Measurements from ENCODE around the gene KRT84.
A peak's percentile ranks its signal among the peaks of the same experiment; 100 is the strongest.

Gene KRT84

GRCh38 chr12:52380271-52380694 is 5.2 kb downstream of the KRT84 start:
- H3K9me3 ChIP-seq (ENCODE audit: insufficient read depth, low read depth, low read length): no peaks in the 10 kb centered on the region
- H3K79me2 ChIP-seq (ENCODE audit: insufficient read depth, low read length): no peaks in the 10 kb centered on the region
- TF ChIP-seq CTCF (conservative IDR thresholded peaks at IDR 0.05; ENCODE audit: low read length) (peak; percentile 73), EZH2phosphoT487 (IDR thresholded peaks at IDR 0.05; ENCODE audit: borderline replicate concordance) (no peak)
- no peak overlapping the region for H3K4me3 ChIP-seq (ENCODE audit: low read length, poor library complexity, severe bottlenecking)
- H3K4me2 ChIP-seq (ENCODE audit: low read depth, low read length, poor library complexity, severe bottlenecking): no peak overlapping the region
- no peaks in the 10 kb centered on the region for H3K36me3 ChIP-seq (ENCODE audit: insufficient read depth, low read length)
- H3K9me2 ChIP-seq (replicated peaks; ENCODE audit: low read depth, low read length): no peaks in the 10 kb centered on the region
- no peaks in the 10 kb centered on the region for H3K27me3 ChIP-seq (ENCODE audit: insufficient read depth, low read length, poor library complexity, severe bottlenecking)
- H3K9ac ChIP-seq (ENCODE audit: low read depth, low read length, poor library complexity, severe bottlenecking): no peak overlapping the region
- no peaks in the 10 kb centered on the region for H3F3A ChIP-seq (ENCODE audit: low read depth)
- peaks cover 6% of the 10 kb centered on the region for H3K4me1 ChIP-seq (ENCODE audit: insufficient read depth, low read length, poor library complexity, severe bottlenecking)
- H2AFZ ChIP-seq (ENCODE audit: low read length): no peak overlapping the region
- no peaks in the 10 kb centered on the region for H4K20me1 ChIP-seq (ENCODE audit: insufficient read depth, low read length, poor library complexity, severe bottlenecking)

GRCh38 chr12:52379536-52379935 is 5.9 kb downstream of the KRT84 start:
- TF ChIP-seq EZH2phosphoT487 (IDR thresholded peaks at IDR 0.05; ENCODE audit: borderline replicate concordance): no peak
- no peak for TF ChIP-seq CTCF (conservative IDR thresholded peaks at IDR 0.05; ENCODE audit: low read length)
- no peaks in the 10 kb centered on the region for H4K20me1 ChIP-seq (ENCODE audit: insufficient read depth, low read length, poor library complexity, severe bottlenecking)
- no peak overlapping the region for H2AFZ ChIP-seq (ENCODE audit: low read length)
- peaks cover 6% of the 10 kb centered on the region for H3K4me1 ChIP-seq (ENCODE audit: insufficient read depth, low read length, poor library complexity, severe bottlenecking)
- no peaks in the 10 kb centered on the region for H3K9me3 ChIP-seq (ENCODE audit: insufficient read depth, low read depth, low read length)
- H3K9ac ChIP-seq (ENCODE audit: low read depth, low read length, poor library complexity, severe bottlenecking): no peak overlapping the region
- H3F3A ChIP-seq (ENCODE audit: low read depth): no peaks in the 10 kb centered on the region
- no peaks in the 10 kb centered on the region for H3K36me3 ChIP-seq (ENCODE audit: insufficient read depth, low read length)
- no peak overlapping the region for H3K4me2 ChIP-seq (ENCODE audit: low read depth, low read length, poor library complexity, severe bottlenecking)
- H3K27me3 ChIP-seq (ENCODE audit: insufficient read depth, low read length, poor library complexity, severe bottlenecking): no peaks in the 10 kb centered on the region
- H3K9me2 ChIP-seq (replicated peaks; ENCODE audit: low read depth, low read length): no peaks in the 10 kb centered on the region
- H3K79me2 ChIP-seq (ENCODE audit: insufficient read depth, low read length): no peaks in the 10 kb centered on the region
- no peak overlapping the region for H3K4me3 ChIP-seq (ENCODE audit: low read length, poor library complexity, severe bottlenecking)

- H3K4me1 ChIP-seq (ENCODE audit: insufficient read depth, low read length, poor library complexity, severe bottlenecking): peaks cover 6% of the 10 kb centered on the region
- no peaks in the 10 kb centered on the region for H3K36me3 ChIP-seq (ENCODE audit: insufficient read depth, low read length)
- H3K4me3 ChIP-seq (ENCODE audit: low read length, poor library complexity, severe bottlenecking): no peak overlapping the region
- H3F3A ChIP-seq (ENCODE audit: low read depth): no peaks in the 10 kb centered on the region
- no peaks in the 10 kb centered on the region for H3K27me3 ChIP-seq (ENCODE audit: insufficient read depth, low read length, poor library complexity, severe bottlenecking)
- no peaks in the 10 kb centered on the region for H4K20me1 ChIP-seq (ENCODE audit: insufficient read depth, low read length, poor library complexity, severe bottlenecking)
- H2AFZ ChIP-seq (ENCODE audit: low read length): no peak overlapping the region
- H3K4me2 ChIP-seq (ENCODE audit: low read depth, low read length, poor library complexity, severe bottlenecking): no peak overlapping the region
- TF ChIP-seq EZH2phosphoT487 (IDR thresholded peaks at IDR 0.05; ENCODE audit: borderline replicate concordance): no peak
- TF ChIP-seq CTCF (conservative IDR thresholded peaks at IDR 0.05; ENCODE audit: low read length): no peak
- no peak overlapping the region for H3K9ac ChIP-seq (ENCODE audit: low read depth, low read length, poor library complexity, severe bottlenecking)
- H3K9me2 ChIP-seq (replicated peaks; ENCODE audit: low read depth, low read length): no peaks in the 10 kb centered on the region
- no peaks in the 10 kb centered on the region for H3K79me2 ChIP-seq (ENCODE audit: insufficient read depth, low read length)
- H3K9me3 ChIP-seq (ENCODE audit: insufficient read depth, low read depth, low read length): no peaks in the 10 kb centered on the region
Measured at GRCh38 chr12:52378091-52378490, 7.4 kb downstream of the KRT84 start.
